Prostate gland (tissue), 2 donors: ENCODE measurements around the gene BCAS3.

Experiments used
- CTCF ChIP-seq, 4 experiments: fragments of 200-600 bp in 2 of 4; fragments of 450-650 bp in 2 of 4; sonication (generic) in 2 of 4; IDR thresholded peaks; 1 replicate in 3 of 4; 2 replicates in 1 of 4; pipeline ENCODE4 v1.5.1; 2016 to 2019; ENCODE audit warnings: antibody characterized with exemption in 4 of 4, mild to moderate bottlenecking in 2 of 4, moderate library complexity in 2 of 4
- POLR2A ChIP-seq: fragments of 450-650 bp; IDR thresholded peaks from one replicate; pipeline ENCODE4 v1.6.1; 2016; ENCODE audit warnings: antibody characterized with exemption, mild to moderate bottlenecking
- POLR2AphosphoS5 ChIP-seq: sonication (generic); formaldehyde crosslinking; IDR thresholded peaks from one replicate; pipeline ENCODE4 v1.6.1; 2017; ENCODE audit warnings: antibody characterized with exemption

DNA sequence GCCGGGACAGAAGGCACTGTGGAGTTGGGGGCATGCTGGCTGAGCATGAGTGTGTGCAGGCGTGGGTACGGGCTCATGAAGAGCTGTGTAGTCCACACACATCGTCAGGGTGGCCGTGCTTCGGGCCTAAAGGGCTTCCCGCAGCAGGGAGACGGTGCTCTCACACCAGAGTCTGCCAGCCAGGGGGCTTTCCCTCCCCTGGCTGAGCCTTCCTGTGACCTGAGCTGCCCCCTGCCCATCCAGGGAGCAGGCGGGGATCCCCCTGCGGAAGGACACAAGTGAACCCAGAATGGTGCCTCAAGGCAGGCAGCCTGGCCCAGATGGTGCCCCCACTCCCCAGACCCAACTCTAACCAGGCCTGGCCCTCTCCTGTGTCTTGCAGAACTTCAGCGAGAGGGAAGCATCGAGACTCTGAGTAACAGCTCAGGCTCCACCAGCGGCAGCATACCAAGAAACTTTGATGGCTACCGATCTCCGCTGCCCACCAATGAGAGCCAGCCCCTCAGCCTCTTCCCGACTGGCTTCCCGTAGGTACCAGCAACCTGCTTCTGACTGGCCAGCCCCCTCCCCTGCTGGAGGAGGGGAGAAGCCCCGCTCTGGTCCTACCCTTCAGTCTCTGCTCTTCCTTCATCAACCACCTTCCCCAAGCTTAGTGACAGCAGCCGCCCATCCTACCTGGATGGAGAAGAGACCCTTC is 714.1 kb downstream of the BCAS3 start:
- no peak for TF ChIP-seq POLR2AphosphoS5
- no peak for TF ChIP-seq CTCF (IDR thresholded peaks at IDR 0.05)
- TF ChIP-seq POLR2A = no peak
